Vagina (tissue), 2 donors: ENCODE results near the gene GJC1. TPM values are rescaled to one million over a fixed set of nuclear protein-coding genes. Genes with fewer than 3 reads are reported as not detected.

Experiments used
- DNase-seq, 2 donors: peaks; one replicate each; pipeline ENCODE4 v3.0.0-alpha.2; 2017; ENCODE audit errors: extremely low spot score in 2 of 2
- H3K27ac ChIP-seq: fragments of 200-600 bp; sonication (generic); one replicate; pipeline ENCODE4 v1.5.1; 2019
- H3K27me3 ChIP-seq: fragments of 200-600 bp; sonication (generic); one replicate; pipeline ENCODE4 v1.5.1; 2019
- H3K36me3 ChIP-seq, 2 donors: fragments of 200-600 bp; sonication (generic); one replicate each; pipeline ENCODE4 v1.5.1; 2017 to 2019
- H3K4me1 ChIP-seq: fragments of 200-600 bp; sonication (generic); one replicate; pipeline ENCODE4 v1.5.1; 2019
- H3K4me3 ChIP-seq, 2 donors: fragments of 200-600 bp; sonication (generic); 1 replicate in 1 of 2; 2 replicates in 1 of 2; pipeline ENCODE4 v1.5.1; 2016 to 2019
- H3K9me3 ChIP-seq: fragments of 200-600 bp; sonication (generic); one replicate; pipeline ENCODE4 v1.5.1; 2019
- CTCF ChIP-seq, 3 experiments: fragments of 450-650 bp in 2 of 3; fragments of 200-600 bp in 1 of 3; sonication (generic) in 1 of 3; IDR thresholded peaks; one replicate each; pipeline ENCODE4 v1.5.1; 2017 to 2019; ENCODE audit warnings: antibody characterized with exemption in 3 of 3, mild to moderate bottlenecking in 2 of 3, moderate library complexity in 2 of 3
- POLR2A ChIP-seq, 2 donors: fragments of 450-650 bp; IDR thresholded peaks; one replicate each; pipeline ENCODE4 v1.6.1; 2017; ENCODE audit warnings: antibody characterized with exemption in 2 of 2, mild to moderate bottlenecking in 2 of 2, moderate library complexity in 2 of 2
- POLR2AphosphoS5 ChIP-seq, 2 donors: sonication (generic); formaldehyde crosslinking; IDR thresholded peaks; one replicate each; pipeline ENCODE4 v1.9.0; 2017; ENCODE audit warnings: antibody characterized with exemption in 2 of 2, mild to moderate bottlenecking in 2 of 2, low read depth in 1 of 2; ENCODE audit not compliant: insufficient read depth in 1 of 2
- intact Hi-C: fragments of 100-400 bp; cut with DNase I; formaldehyde crosslinking; loops from one replicate; pipeline ENCODE4 v1.15.1; 2023
- total RNA-seq: library from RNA; depleted of rRNA; stranded (reverse); fragments of >200 nt; gene quantifications from one replicate; pipeline ENCODE4 v1.2.3, GENCODE V29; 2016

Gene GJC1
- total RNA-seq, 1 donor from 2014 or later: 10.1 TPM

GRCh38 chr17:44787271-44787940 lies 42.7 kb downstream of the GJC1 start:
- Histone ChIP-seq H3K27ac (no peak overlapping the region), H3K36me3 (no peaks in the 10 kb centered on the region), H3K9me3 (no peaks in the 10 kb centered on the region), H3K4me1 (peaks cover under 1% of the 10 kb centered on the region), H3K4me3 (no peak overlapping the region), H3K27me3 (no peaks in the 10 kb centered on the region)
- TF ChIP-seq POLR2AphosphoS5 (IDR thresholded peaks at IDR 0.05; ENCODE audit: insufficient read depth in 1 of 2, low read depth in 1 of 2) (no peak), CTCF (IDR thresholded peaks at IDR 0.05) (no peak), POLR2A (IDR thresholded peaks at IDR 0.05) (no peak)
- no peak for DNase-seq
- intact Hi-C loops: no loop called here

GRCh38 chr17:44786551-44787081 lies 43.5 kb downstream of the GJC1 start:
- Histone ChIP-seq H3K4me1 (peaks cover 9% of the 10 kb centered on the region), H3K27ac (no peak overlapping the region), H3K9me3 (no peaks in the 10 kb centered on the region), H3K27me3 (no peaks in the 10 kb centered on the region), H3K36me3 (no peaks in the 10 kb centered on the region), H3K4me3 (no peak overlapping the region)
- TF ChIP-seq POLR2A (IDR thresholded peaks at IDR 0.05): no peak
- intact Hi-C loops: no loop called here
- DNase-seq: no peak

- no peaks in the 10 kb centered on the region for H3K9me3 ChIP-seq
- intact Hi-C loops: no loop called here
- H3K27me3 ChIP-seq: no peaks in the 10 kb centered on the region
- H3K36me3 ChIP-seq: no peaks in the 10 kb centered on the region
- TF ChIP-seq POLR2AphosphoS5 (IDR thresholded peaks at IDR 0.05; ENCODE audit: insufficient read depth in 1 of 2, low read depth in 1 of 2) (no peak), CTCF (IDR thresholded peaks at IDR 0.05) (no peak), POLR2A (IDR thresholded peaks at IDR 0.05) (no peak)
- H3K27ac ChIP-seq: no peak overlapping the region
- no peak for DNase-seq
- H3K4me1 ChIP-seq: peaks cover 16% of the 10 kb centered on the region
- H3K4me3 ChIP-seq: no peak overlapping the region
Observed at GRCh38 chr17:44785921-44786320, 44.2 kb downstream of the GJC1 start.

GRCh38 chr17:44782326-44782850 lies 47.7 kb downstream of the GJC1 start:
- Histone ChIP-seq H3K9me3 (no peaks in the 10 kb centered on the region), H3K4me3 (no peak overlapping the region), H3K27me3 (no peaks in the 10 kb centered on the region), H3K27ac (peak overlapping the region; percentile 72), H3K4me1 (peaks cover 20% of the 10 kb centered on the region), H3K36me3 (no peaks in the 10 kb centered on the region)
- intact Hi-C loops: no loop called here
- TF ChIP-seq POLR2AphosphoS5 (IDR thresholded peaks at IDR 0.05; ENCODE audit: insufficient read depth in 1 of 2, low read depth in 1 of 2): no peak
- no peak for TF ChIP-seq CTCF (IDR thresholded peaks at IDR 0.05)
- no peak for TF ChIP-seq POLR2A (IDR thresholded peaks at IDR 0.05)
- no peak for DNase-seq

GRCh38 chr17:44781551-44782325 lies 48.3 kb downstream of the GJC1 start:
- Histone ChIP-seq H3K4me1 (peaks cover 20% of the 10 kb centered on the region), H3K9me3 (no peaks in the 10 kb centered on the region), H3K27me3 (no peaks in the 10 kb centered on the region), H3K27ac (peak overlapping the region; percentile 72), H3K36me3 (no peaks in the 10 kb centered on the region), H3K4me3 (no peak overlapping the region)
- intact Hi-C loops: no loop called here
- TF ChIP-seq POLR2AphosphoS5 (IDR thresholded peaks at IDR 0.05; ENCODE audit: insufficient read depth in 1 of 2, low read depth in 1 of 2) (no peak), POLR2A (IDR thresholded peaks at IDR 0.05) (no peak)
- DNase-seq: no peak
